Tibial nerve (tissue), 4 donors: ENCODE measurements around the gene FGFR1OP2. TPM values are rescaled to one million over a fixed set of nuclear protein-coding genes. Genes with fewer than 3 reads are reported as not detected.

Source experiments
- DNase-seq, 2 donors: peaks; one replicate each; pipeline ENCODE4 v3.0.0-alpha.2; 2019; ENCODE audit warnings: low spot score in 2 of 2
- H3K27ac ChIP-seq, 4 donors: fragments of 200-600 bp; sonication (generic) in 3 of 4; one replicate each; pipeline ENCODE4 v1.5.1; 2017 to 2019; ENCODE audit warnings: mild to moderate bottlenecking in 1 of 4
- H3K27me3 ChIP-seq, 2 donors: fragments of 200-600 bp; sonication (generic) in 1 of 2; one replicate each; pipeline versions ENCODE4 v1.5.1 to v1.6.0; 2017 to 2019
- H3K36me3 ChIP-seq, 3 donors: fragments of 200-600 bp; sonication (generic); one replicate each; pipeline ENCODE4 v1.5.1; 2018 to 2019
- H3K4me1 ChIP-seq, 4 donors: fragments of 200-600 bp; sonication (generic) in 3 of 4; one replicate each; pipeline ENCODE4 v1.5.1; 2017 to 2019
- H3K4me3 ChIP-seq, 4 donors: fragments of 200-600 bp; sonication (generic) in 3 of 4; one replicate each; pipeline ENCODE4 v1.5.1; 2017 to 2019; ENCODE audit warnings: mild to moderate bottlenecking in 1 of 4, moderate library complexity in 1 of 4
- H3K9me3 ChIP-seq, 4 donors: fragments of 200-600 bp; sonication (generic) in 3 of 4; one replicate each; pipeline ENCODE4 v1.5.1; 2017 to 2019
- CTCF ChIP-seq, 5 experiments: fragments of 200-600 bp in 3 of 5; fragments of 450-650 bp in 2 of 5; sonication (generic) in 3 of 5; IDR thresholded peaks; one replicate each; pipeline ENCODE4 v1.5.1; 2016 to 2019; ENCODE audit warnings: antibody characterized with exemption in 5 of 5, mild to moderate bottlenecking in 3 of 5, moderate library complexity in 2 of 5
- EP300 ChIP-seq, 2 donors: sonication (generic); formaldehyde crosslinking; IDR thresholded peaks; one replicate each; pipeline ENCODE4 v1.6.1; 2017; ENCODE audit warnings: antibody characterized with exemption in 2 of 2, mild to moderate bottlenecking in 1 of 2
- POLR2A ChIP-seq, 2 donors: fragments of 450-650 bp; IDR thresholded peaks; one replicate each; pipeline ENCODE4 v1.6.1; 2017; ENCODE audit warnings: antibody characterized with exemption in 2 of 2, mild to moderate bottlenecking in 2 of 2, moderate library complexity in 2 of 2
- WGBS, 2 donors: methylation state at CpG; one replicate each; pipeline ENCODE4 v1.1.5; 2018; 5-methylcytosine and 5-hydroxymethylcytosine counted together
- total RNA-seq, 4 donors: library from RNA; depleted of rRNA; stranded (reverse); fragments of >200 nt; gene quantifications; one replicate each; pipeline ENCODE4 v1.1.0, GENCODE V29; 2016

Gene FGFR1OP2
- total RNA-seq, 4 donors from 2014 or later = 106 to 142 (median 129) TPM

GRCh38 chr12:26921886-26922285, 16.4 kb upstream of the FGFR1OP2 start:
- no peak for TF ChIP-seq CTCF (IDR thresholded peaks at IDR 0.05)
- no peak for TF ChIP-seq POLR2A (IDR thresholded peaks at IDR 0.05)
- no peak for TF ChIP-seq EP300 (IDR thresholded peaks at IDR 0.05)
- 63 to 74% methylated on average over 3 of the region's 3 CpGs for WGBS, 2 donors
- no peak overlapping the region for H3K27ac ChIP-seq
- no peaks in the 10 kb centered on the region for H3K9me3 ChIP-seq
- peaks cover 0 to 41% (median 0%) of the 10 kb centered on the region in 3 donors for H3K36me3 ChIP-seq
- H3K27me3 ChIP-seq = no peaks in the 10 kb centered on the region
- no peak for DNase-seq
- H3K4me1 ChIP-seq = peaks cover 0 to 10% (median 0%) of the 10 kb centered on the region in 4 donors
- no peak overlapping the region for H3K4me3 ChIP-seq

GRCh38 chr12:26928661-26929060, 9.6 kb upstream of the FGFR1OP2 start:
- peaks cover 0 to 69% (median 0%) of the 10 kb centered on the region in 3 donors for H3K36me3 ChIP-seq
- H3K27ac ChIP-seq = no peak overlapping the region
- H3K4me3 ChIP-seq = no peak overlapping the region
- 93 to 95% methylated on average over 5 of the region's 5 CpGs for WGBS, 2 donors
- TF ChIP-seq EP300 (IDR thresholded peaks at IDR 0.05) (no peak), CTCF (IDR thresholded peaks at IDR 0.05) (no peak), POLR2A (IDR thresholded peaks at IDR 0.05) (no peak)
- DNase-seq = no peak
- no peaks in the 10 kb centered on the region for H3K27me3 ChIP-seq
- no peaks in the 10 kb centered on the region for H3K9me3 ChIP-seq
- H3K4me1 ChIP-seq = no peaks in the 10 kb centered on the region

GRCh38 chr12:26929590-26929989, 8.7 kb upstream of the FGFR1OP2 start:
- H3K36me3 ChIP-seq = peaks cover 0 to 65% (median 0%) of the 10 kb centered on the region in 3 donors
- TF ChIP-seq EP300 (IDR thresholded peaks at IDR 0.05) (no peak), CTCF (IDR thresholded peaks at IDR 0.05) (no peak), POLR2A (IDR thresholded peaks at IDR 0.05) (no peak)
- WGBS, 2 donors = 94 to 95% methylated on average over 2 of the region's 2 CpGs
- no peak overlapping the region for H3K4me3 ChIP-seq
- no peaks in the 10 kb centered on the region for H3K4me1 ChIP-seq
- no peak for DNase-seq
- no peaks in the 10 kb centered on the region for H3K27me3 ChIP-seq
- no peak overlapping the region for H3K27ac ChIP-seq
- no peaks in the 10 kb centered on the region for H3K9me3 ChIP-seq

- no peak for TF ChIP-seq POLR2A (IDR thresholded peaks at IDR 0.05)
- no peak for TF ChIP-seq CTCF (IDR thresholded peaks at IDR 0.05)
- TF ChIP-seq EP300 (IDR thresholded peaks at IDR 0.05) = no peak
- no peaks in the 10 kb centered on the region for H3K9me3 ChIP-seq
- H3K4me3 ChIP-seq = no peak overlapping the region
- no peak for DNase-seq
- no peaks in the 10 kb centered on the region for H3K27me3 ChIP-seq
- peak overlapping the region in 1 of 4 donors; percentile 20 for H3K27ac ChIP-seq
- H3K36me3 ChIP-seq = peaks cover 0 to 17% (median 0%) of the 10 kb centered on the region in 3 donors
- peaks cover 0 to 42% (median 23%) of the 10 kb centered on the region in 4 donors for H3K4me1 ChIP-seq
- 61 to 74% methylated on average over 7 of the region's 7 CpGs for WGBS, 2 donors
These were observed 2.5 kb upstream of the FGFR1OP2 start for GRCh38 chr12:26935636-26936378.
